A549 treated with DMSO at 1 μM for 4 hours (cell line): ENCODE data around the gene WLS. TPM values are rescaled to one million over a fixed set of nuclear protein-coding genes. Genes with fewer than 3 reads are reported as not detected.

Source experiments
- total RNA-seq: library from RNA; stranded (reverse); fragments of 200-300 nt; extraction: Qiagen RNA extraction; gene quantifications from 5 replicates; pipeline ENCODE4 v1.2.3, GENCODE V29; 2022; ENCODE audit warnings: low read depth

The WLS gene
- 16.7 to 20.6 TPM (median 19.7 TPM) in 5 replicates for total RNA-seq

GRCh38 chr1:68232289-68233148 lies at the start of gene WLS:
TSS of gene WLS (minus strand) at chr1:68232523. CDS start at chr1:68232299, 224 bp downstream.

Other genes with a start within 250 kb of the WLS start
- gene DIRAS3, start 181.9 kb downstream of the WLS start, total RNA-seq, result 1.1 to 1.5 TPM (median 1.2 TPM) in 5 replicates
- not detected in 5 replicates for gene RPE65, start 217.4 kb upstream of the WLS start, total RNA-seq